ENCODE measurements around the gene C9orf43. TPM values are rescaled to one million over a fixed set of nuclear protein-coding genes. Genes with fewer than 3 reads are reported as not detected.
"Not testable (repeated sequence)": the region's sequence is repeated elsewhere in the genome, so short reads cannot be mapped to it uniquely, and the experiment has no call there.

C9orf43 gene
- total RNA-seq, 2 donors from 2014 or later, result 0.85 TPM; not detected in 1

DNA sequence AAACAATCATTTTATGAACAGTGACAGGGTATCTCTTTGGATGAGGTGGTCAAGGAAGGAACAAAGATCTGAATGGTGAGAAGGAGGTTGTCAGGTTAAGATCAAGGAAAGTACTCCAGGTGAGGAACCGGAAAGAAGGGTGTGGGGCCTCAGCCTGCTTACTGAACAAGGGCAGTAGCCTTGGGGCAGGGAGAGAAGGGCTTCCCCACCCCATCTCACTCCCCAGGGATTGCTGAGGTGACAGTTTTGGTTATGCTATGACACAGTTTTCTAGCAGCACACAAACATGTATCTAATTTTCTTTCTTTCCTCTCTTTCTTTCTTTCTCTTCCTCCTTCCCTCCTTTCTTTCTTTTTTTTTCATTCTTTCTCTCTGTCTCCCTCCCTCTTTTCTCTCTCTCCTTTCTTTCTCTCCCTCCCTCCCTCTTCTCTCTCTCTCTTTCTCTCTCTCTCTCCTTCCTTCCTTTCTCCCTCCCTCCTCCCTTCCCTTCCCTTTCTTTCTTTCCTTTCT is 29.6 kb upstream of the C9orf43 start:
- TF ChIP-seq, protein P1, sequence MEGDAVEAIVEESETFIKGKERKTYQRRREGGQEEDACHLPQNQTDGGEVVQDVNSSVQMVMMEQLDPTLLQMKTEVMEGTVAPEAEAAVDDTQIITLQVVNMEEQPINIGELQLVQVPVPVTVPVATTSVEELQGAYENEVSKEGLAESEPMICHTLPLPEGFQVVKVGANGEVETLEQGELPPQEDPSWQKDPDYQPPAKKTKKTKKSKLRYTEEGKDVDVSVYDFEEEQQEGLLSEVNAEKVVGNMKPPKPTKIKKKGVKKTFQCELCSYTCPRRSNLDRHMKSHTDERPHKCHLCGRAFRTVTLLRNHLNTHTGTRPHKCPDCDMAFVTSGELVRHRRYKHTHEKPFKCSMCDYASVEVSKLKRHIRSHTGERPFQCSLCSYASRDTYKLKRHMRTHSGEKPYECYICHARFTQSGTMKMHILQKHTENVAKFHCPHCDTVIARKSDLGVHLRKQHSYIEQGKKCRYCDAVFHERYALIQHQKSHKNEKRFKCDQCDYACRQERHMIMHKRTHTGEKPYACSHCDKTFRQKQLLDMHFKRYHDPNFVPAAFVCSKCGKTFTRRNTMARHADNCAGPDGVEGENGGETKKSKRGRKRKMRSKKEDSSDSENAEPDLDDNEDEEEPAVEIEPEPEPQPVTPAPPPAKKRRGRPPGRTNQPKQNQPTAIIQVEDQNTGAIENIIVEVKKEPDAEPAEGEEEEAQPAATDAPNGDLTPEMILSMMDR (IDR thresholded peaks at IDR 0.05), result no peak
- no peak overlapping the region for H3K27ac ChIP-seq
- peaks cover 4% of the 10 kb centered on the region in 2 donors for H3K4me1 ChIP-seq (ENCODE audit: control insufficient read depth in 1 of 2, low read depth in 2 of 2)
- no peak overlapping the region for H3K4me3 ChIP-seq
- no peaks in the 10 kb centered on the region for H3K27me3 ChIP-seq (replicated peaks; ENCODE audit: insufficient read depth)
- H3K36me3 ChIP-seq, result no peaks in the 10 kb centered on the region
- H3K9me3 ChIP-seq, result no peaks in the 10 kb centered on the region
- DNase-seq (ENCODE audit: low spot score) (no peak), ATAC-seq (ENCODE audit: insufficient number of reproducible peaks, low FRiP score, low read depth) (no peak)

DNA sequence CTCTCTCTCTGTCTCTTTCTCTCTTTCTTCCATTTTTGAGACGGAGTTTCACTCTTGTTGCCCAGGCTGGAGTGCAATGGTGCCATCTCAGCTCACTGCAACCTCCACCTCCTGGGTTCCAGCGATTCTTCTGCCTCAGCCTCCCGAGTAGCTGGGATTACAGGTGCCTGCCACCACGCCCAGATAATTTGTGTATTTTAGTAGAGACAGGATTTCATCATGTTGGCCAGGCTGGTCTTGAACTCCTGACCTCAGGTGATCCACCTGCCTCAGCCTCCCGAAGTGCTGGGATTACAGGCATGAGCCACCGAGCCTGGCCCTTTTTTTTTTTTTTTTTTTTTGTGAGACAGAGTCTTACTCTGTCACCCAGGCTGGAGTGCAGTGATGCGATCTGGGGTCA is 29.1 kb upstream of the C9orf43 start:
- H3K4me1 ChIP-seq (ENCODE audit: control insufficient read depth in 1 of 2, low read depth in 2 of 2); H3K27me3 ChIP-seq (replicated peaks; ENCODE audit: insufficient read depth); H3K9me3 ChIP-seq; ATAC-seq (ENCODE audit: insufficient number of reproducible peaks, low FRiP score, low read depth); H3K27ac ChIP-seq; H3K4me3 ChIP-seq; H3K36me3 ChIP-seq; DNase-seq (ENCODE audit: low spot score): not testable (repeated sequence)

DNA sequence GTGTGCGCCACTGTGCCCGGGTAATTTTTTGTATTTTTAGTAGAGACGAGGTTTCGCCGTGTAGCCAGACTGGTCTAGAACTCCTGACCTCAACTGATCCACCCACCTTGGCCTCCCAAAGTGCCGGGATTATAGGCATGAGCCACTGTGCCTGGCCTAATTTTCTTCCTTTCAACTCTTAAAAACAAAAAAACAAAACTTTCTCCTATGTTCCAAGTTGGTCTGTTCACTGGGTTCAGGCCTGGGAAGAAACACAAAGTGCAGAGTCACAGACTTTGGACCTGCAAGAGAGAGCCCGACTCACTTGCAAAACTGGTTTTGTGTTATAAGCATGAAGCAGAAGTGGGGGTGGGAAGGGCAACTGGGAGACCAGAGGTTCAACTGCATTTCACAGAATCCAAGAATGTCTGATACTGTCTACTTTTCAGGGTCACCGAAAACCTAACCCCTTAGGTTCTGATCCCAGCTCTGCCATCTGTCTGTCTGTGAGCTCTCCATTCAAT is 28.6 kb upstream of the C9orf43 start:
- Histone ChIP-seq H3K4me1 (ENCODE audit: control insufficient read depth in 1 of 2, low read depth in 2 of 2) (peaks cover 0 to 4% of the 10 kb centered on the region in 2 donors), H3K27ac (no peak overlapping the region), H3K36me3 (no peaks in the 10 kb centered on the region), H3K27me3 (replicated peaks; ENCODE audit: insufficient read depth) (no peaks in the 10 kb centered on the region), H3K9me3 (no peaks in the 10 kb centered on the region), H3K4me3 (no peak overlapping the region)
- DNase-seq (ENCODE audit: low spot score) (no peak), ATAC-seq (ENCODE audit: insufficient number of reproducible peaks, low FRiP score, low read depth) (no peak)
- TF ChIP-seq, protein P1 (IDR thresholded peaks at IDR 0.05), result no peak

DNA sequence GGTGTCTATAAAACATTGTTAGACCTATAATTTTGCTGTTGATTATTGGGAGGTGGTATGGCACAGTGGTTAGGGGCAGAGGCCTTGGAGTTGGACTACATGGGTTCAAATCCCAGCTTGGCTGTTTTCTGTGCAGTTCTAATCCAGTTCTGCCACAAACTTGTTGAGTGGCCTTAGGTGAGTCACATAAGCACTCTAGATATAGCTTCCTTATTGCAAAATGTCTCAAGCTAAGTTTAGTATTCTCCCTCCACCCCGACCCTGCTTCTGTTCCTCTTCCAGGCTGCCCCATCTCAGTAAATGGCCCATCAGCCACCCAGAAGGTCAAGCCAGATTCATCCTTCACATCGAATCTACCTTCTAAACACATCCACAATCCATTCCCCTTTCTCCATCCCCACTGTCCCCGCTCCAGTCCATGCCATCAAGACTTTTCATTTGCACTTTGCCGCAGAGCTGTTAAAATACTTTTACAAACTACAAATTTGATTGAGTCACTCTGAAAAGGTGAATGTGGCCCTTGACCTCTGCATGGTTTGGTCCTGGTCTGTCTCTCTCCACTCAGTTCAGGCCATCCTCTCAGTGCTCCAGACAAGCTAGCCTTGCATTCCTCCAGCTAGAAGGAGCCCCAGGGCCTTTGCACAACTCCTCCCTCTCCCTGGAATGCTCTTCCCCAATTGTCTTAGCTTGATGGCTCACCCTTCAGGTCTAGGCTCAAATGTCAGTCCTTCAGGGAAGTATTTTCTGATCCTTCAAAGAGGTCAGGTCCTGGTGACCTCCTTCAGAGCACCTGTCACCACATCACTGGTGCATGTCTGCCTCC is 23.8 kb upstream of the C9orf43 start:
- Histone ChIP-seq H3K36me3 (peaks cover 32% of the 10 kb centered on the region), H3K27ac (no peak overlapping the region)

DNA sequence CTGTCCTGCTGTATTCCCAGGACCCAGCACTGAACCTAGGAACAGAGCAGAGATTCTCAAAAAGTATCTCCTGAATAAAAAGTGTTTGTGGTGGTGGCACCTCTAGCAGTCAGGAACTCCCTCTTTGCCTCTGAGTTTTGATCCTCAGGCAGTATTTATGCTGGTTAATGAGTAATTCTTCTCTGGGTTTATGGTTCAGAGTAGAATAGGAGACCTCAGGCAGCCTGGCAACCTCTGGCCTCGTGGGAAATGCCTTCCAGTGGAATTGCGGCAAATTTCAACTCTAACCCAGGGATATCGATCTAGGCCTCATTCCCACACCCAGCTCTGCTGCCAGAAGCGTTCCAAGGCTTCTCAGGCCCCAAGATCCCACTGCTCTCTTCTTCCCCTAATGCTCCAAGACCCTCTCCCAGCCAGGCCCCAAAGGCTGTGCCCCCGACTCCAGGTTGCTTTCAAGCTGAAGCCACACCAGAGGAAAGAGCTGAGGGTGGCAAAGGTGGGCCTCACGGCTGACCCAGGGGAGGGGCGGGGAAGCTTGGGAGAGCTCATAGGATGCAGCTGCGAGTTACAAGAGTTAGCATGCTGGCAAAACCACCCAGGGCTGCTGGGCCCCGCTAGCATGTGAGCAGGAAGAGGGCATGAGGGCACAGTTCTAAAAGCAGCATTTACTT is 22.9 kb upstream of the C9orf43 start:
- Histone ChIP-seq H3K36me3 (peaks cover 40% of the 10 kb centered on the region), H3K27me3 (replicated peaks; ENCODE audit: insufficient read depth) (no peaks in the 10 kb centered on the region), H3K4me1 (ENCODE audit: control insufficient read depth in 1 of 2, low read depth in 2 of 2) (no peaks in the 10 kb centered on the region), H3K27ac (no peak overlapping the region), H3K9me3 (no peaks in the 10 kb centered on the region), H3K4me3 (no peak overlapping the region)
- ATAC-seq (ENCODE audit: insufficient number of reproducible peaks, low FRiP score, low read depth) (no peak), DNase-seq (ENCODE audit: low spot score) (no peak)
- TF ChIP-seq, protein P1 (IDR thresholded peaks at IDR 0.05), result no peak

More for the DNA sequence above, 23.8 kb upstream of the C9orf43 start:
- ATAC-seq (ENCODE audit: insufficient number of reproducible peaks, low FRiP score, low read depth) (no peak), DNase-seq (ENCODE audit: low spot score) (no peak)
- TF ChIP-seq, protein P1 (IDR thresholded peaks at IDR 0.05), result no peak
- H3K4me3 ChIP-seq, result no peak overlapping the region
- no peaks in the 10 kb centered on the region for H3K27me3 ChIP-seq (replicated peaks; ENCODE audit: insufficient read depth)
- H3K4me1 ChIP-seq (ENCODE audit: control insufficient read depth in 1 of 2, low read depth in 2 of 2), result no peaks in the 10 kb centered on the region
- H3K9me3 ChIP-seq, result no peaks in the 10 kb centered on the region
